ENCODE data around the gene PRELID3B. TPM values are rescaled to one million over a fixed set of nuclear protein-coding genes. Genes with fewer than 3 reads are reported as not detected.

Gene PRELID3B
- total and polyA plus RNA-seq, 2 of the 13 experiments (the other 11 are each of a cell fraction or from before 2014, with no cell fraction given) = 23.3 to 42.6 TPM

GRCh38 chr20:59005523-59006166 is 36.9 kb downstream of the PRELID3B start (continued):
- TF ChIP-seq MTA3 (CRISPR knock-in tag; IDR thresholded peaks at IDR 0.05) (no peak), ZNF646 (CRISPR knock-in tag; IDR thresholded peaks at IDR 0.05) (no peak), PHF5A (CRISPR knock-in tag; IDR thresholded peaks at IDR 0.05; ENCODE audit: low read depth, unreplicated experiment) (no peak), ARHGAP35 (CRISPR knock-in tag; IDR thresholded peaks at IDR 0.05; ENCODE audit: borderline replicate concordance) (no peak), SNAI1 (CRISPR knock-in tag; IDR thresholded peaks at IDR 0.05; ENCODE audit: borderline replicate concordance) (no peak), HOXD1 (CRISPR knock-in tag; IDR thresholded peaks at IDR 0.05) (0 out of 2 replicates have a peak, but pooled peaks have one; percentile 32), ZBTB38 (CRISPR knock-in tag; IDR thresholded peaks at IDR 0.05) (no peak), PAWR (CRISPR knock-in tag; IDR thresholded peaks at IDR 0.05; ENCODE audit: borderline replicate concordance) (no peak), MIER2 (CRISPR knock-in tag; IDR thresholded peaks at IDR 0.05) (no peak), BCL3 (CRISPR knock-in tag; IDR thresholded peaks at IDR 0.05) (peak; percentile 78), ZFP91 (CRISPR knock-in tag; IDR thresholded peaks at IDR 0.05; ENCODE audit: borderline replicate concordance) (peak; percentile 23; the same call in 1 of the 2 replicates), MLLT10 (CRISPR knock-in tag; IDR thresholded peaks at IDR 0.05) (no peak), TFDP1 (CRISPR knock-in tag; IDR thresholded peaks at IDR 0.05; ENCODE audit: borderline replicate concordance) (no peak), ZNF724P (CRISPR knock-in tag; IDR thresholded peaks at IDR 0.05; ENCODE audit: borderline replicate concordance) (no peak), RNF219 (CRISPR knock-in tag; IDR thresholded peaks at IDR 0.05) (no peak), ZNF879 (CRISPR knock-in tag; IDR thresholded peaks at IDR 0.05) (no peak), GTF2F1 (IDR thresholded peaks at IDR 0.05; ENCODE audit: low read length) (no peak)

All from HepG2 (cell line).